A549 (cell line): Measurements from ENCODE around the gene UGT3A2.
A peak's percentile ranks its signal among the peaks of the same experiment; 100 is the strongest.

ENCODE experiments used
- CHD2 ChIP-seq: fragments of 150-350 bp; IDR thresholded peaks from 2 replicates; pipeline ENCODE4 v1.6.1; 2014; ENCODE audit warnings: low read length; ENCODE audit not compliant: partially characterized antibody
- CTCF ChIP-seq: fragments of >200 bp; sonication (Bioruptor Twin); formaldehyde crosslinking; IDR thresholded peaks from 3 replicates; pipeline ENCODE4 v1.5.1; 2016
- EP300 ChIP-seq, 2 experiments: fragments of >200 bp; sonication (Bioruptor Twin); formaldehyde crosslinking; IDR thresholded peaks; 2 replicates in 1 of 2; 3 replicates in 1 of 2; pipeline ENCODE4 v1.6.1; 2016 to 2017
- HDAC2 ChIP-seq: fragments of 200-600 bp; sonication (generic); IDR thresholded peaks from 2 replicates; pipeline ENCODE4 v1.6.1; 2016
- JUNB ChIP-seq: fragments of >200 bp; sonication (Bioruptor Twin); formaldehyde crosslinking; IDR thresholded peaks from 2 replicates; pipeline ENCODE4 v1.6.1; 2016
- MAFK ChIP-seq: fragments of 450-650 bp; IDR thresholded peaks from 2 replicates; pipeline ENCODE4 v1.6.1; 2014; ENCODE audit not compliant: partially characterized antibody
- MAZ ChIP-seq: fragments of 150-350 bp; IDR thresholded peaks from 2 replicates; pipeline ENCODE4 v1.6.1; 2014; ENCODE audit warnings: antibody characterized with exemption, low read depth, low read length, borderline replicate concordance
- POLR2A ChIP-seq: IDR thresholded peaks from 2 replicates; pipeline ENCODE4 v1.6.1; 2012; ENCODE audit warnings: mild to moderate bottlenecking, low read length
- TP53 ChIP-seq: fragments of 250-450 bp; sonication (Bioruptor Pico); IDR thresholded peaks from 2 replicates; pipeline ENCODE4 v1.5.0; 2021; ENCODE audit warnings: mild to moderate bottlenecking, moderate library complexity
- ZSCAN20 ChIP-seq: fragments of 250-450 bp; sonication (Bioruptor Pico); IDR thresholded peaks from 2 replicates; pipeline ENCODE4 v1.8.0; 2022; ENCODE audit warnings: mild to moderate bottlenecking, moderate library complexity
- TF ChIP-seq, protein P1 (sequence below): IDR thresholded peaks from 2 replicates; pipeline ENCODE4 v1.6.1; 2012

DNA sequence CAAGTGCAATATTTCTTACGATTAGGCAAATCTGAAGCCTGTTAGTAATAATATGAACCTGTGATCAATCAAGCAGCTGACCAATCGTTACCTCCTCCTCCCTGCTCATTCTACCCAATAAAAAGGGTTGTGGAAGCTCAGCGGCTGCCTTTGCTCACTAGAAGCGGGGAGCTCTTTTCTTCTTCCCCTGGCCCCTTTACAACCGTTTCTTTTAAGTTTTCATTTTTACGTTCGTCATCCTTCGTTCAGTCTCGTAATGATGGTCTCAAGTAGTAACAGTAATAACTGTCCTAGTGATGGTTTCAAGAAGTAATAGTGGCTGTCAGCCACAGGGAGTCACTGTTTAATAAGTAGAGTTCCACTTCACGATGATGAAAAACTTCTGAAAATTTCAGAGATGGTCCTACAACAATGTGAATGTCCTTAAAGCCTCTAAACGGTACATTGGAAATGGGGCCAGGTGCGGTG lies 6.2 kb downstream of the UGT3A2 start:
- no peak for TF ChIP-seq CHD2
- TF ChIP-seq POLR2A: no peak
- TF ChIP-seq JUNB: no peak
- no peak for TF ChIP-seq TP53 (CRISPR knock-in tag)
- no peak for TF ChIP-seq EP300 (IDR thresholded peaks at IDR 0.05)
- TF ChIP-seq, protein P1, sequence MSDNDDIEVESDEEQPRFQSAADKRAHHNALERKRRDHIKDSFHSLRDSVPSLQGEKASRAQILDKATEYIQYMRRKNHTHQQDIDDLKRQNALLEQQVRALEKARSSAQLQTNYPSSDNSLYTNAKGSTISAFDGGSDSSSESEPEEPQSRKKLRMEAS: no peak
- no peak for TF ChIP-seq MAFK
- peak; percentile 19; the same call in 1 of the 3 replicates for TF ChIP-seq CTCF
- no peak for TF ChIP-seq ZSCAN20 (CRISPR knock-in tag)
- no peak for TF ChIP-seq HDAC2
- no peak for TF ChIP-seq MAZ
